HFF-Myc (cell line): ENCODE data around the gene FKBP7.
"Not testable (repeated sequence)": the region's sequence is repeated elsewhere in the genome, so short reads cannot be mapped to it uniquely, and the experiment has no call there.

Experiments used
- DNase-seq: peaks from one replicate; pipeline ENCODE4 v3.0.0-alpha.2; 2011; ENCODE audit warnings: low read depth; ENCODE audit errors: extremely low read depth
- H3K4me3 ChIP-seq: replicated peaks from 2 replicates; pipeline ENCODE4 v1.5.1; 2011; ENCODE audit warnings: low read depth, mild to moderate bottlenecking, control low read depth, low read length
- CTCF ChIP-seq: IDR thresholded peaks from 2 replicates; pipeline ENCODE4 v1.5.1; 2012; ENCODE audit warnings: mild to moderate bottlenecking, low read depth, low read length, control low read depth; ENCODE audit errors: missing control alignments

The FKBP7 gene

GRCh38 chr2:178479275-178479616 is 846 bp upstream of the FKBP7 start:
- TF ChIP-seq CTCF: no peak
- DNase-seq: no peak
- H3K4me3 ChIP-seq: peak overlapping the region; percentile 93

GRCh38 chr2:178478130-178478438 is 316 bp downstream of the FKBP7 start:
- DNase-seq: no peak
- H3K4me3 ChIP-seq: peak overlapping the region; percentile 93
- no peak for TF ChIP-seq CTCF

GRCh38 chr2:178477443-178478129 is 814 bp downstream of the FKBP7 start:
- no peak for DNase-seq
- no peak for TF ChIP-seq CTCF
- peak overlapping the region; percentile 93 for H3K4me3 ChIP-seq

- no peak for DNase-seq
- peak overlapping the region; percentile 93 for H3K4me3 ChIP-seq
- TF ChIP-seq CTCF: no peak
Measured at GRCh38 chr2:178476477-178476876, 1.9 kb downstream of the FKBP7 start.

GRCh38 chr2:178474560-178474959 is 3.8 kb downstream of the FKBP7 start:
- no peak for TF ChIP-seq CTCF
- no peak overlapping the region for H3K4me3 ChIP-seq
- DNase-seq: no peak

GRCh38 chr2:178473931-178474330 is 4.5 kb downstream of the FKBP7 start:
- no peak for TF ChIP-seq CTCF
- DNase-seq: no peak
- H3K4me3 ChIP-seq: no peak overlapping the region

GRCh38 chr2:178473373-178473772 is 5.0 kb downstream of the FKBP7 start:
- no peak overlapping the region for H3K4me3 ChIP-seq
- DNase-seq: no peak
- TF ChIP-seq CTCF: no peak

- DNase-seq, H3K4me3 ChIP-seq: not testable (repeated sequence)
Measured at GRCh38 chr2:178471313-178471712, 7.1 kb downstream of the FKBP7 start.
